SK-N-SH treated with all-trans-retinoic acid at 6 μM for 48 hours (cell line): ENCODE data around the gene PRRC2A.
"Not testable (repeated sequence)": the region's sequence is repeated elsewhere in the genome, so short reads cannot be mapped to it uniquely, and the experiment has no call there.

Source experiments
- ATAC-seq: fragments of 200-7000 bp; cut with Tn5 transposase; 3 replicates; pipeline ENCODE4 v1.9.1; 2020; ENCODE audit warnings: mild to moderate bottlenecking, moderate library complexity
- ARNTL ChIP-seq: fragments of 450-650 bp; formaldehyde crosslinking; IDR thresholded peaks from 2 replicates; pipeline ENCODE4 v1.5.0; 2020; ENCODE audit warnings: low read depth, mild to moderate bottlenecking, moderate library complexity, borderline replicate concordance
- BACH2 ChIP-seq: fragments of 250-450 bp; sonication (Bioruptor Pico); IDR thresholded peaks from 2 replicates; pipeline ENCODE4 v1.9.0; 2021; ENCODE audit warnings: mild to moderate bottlenecking, borderline replicate concordance
- CREB5 ChIP-seq: fragments of 250-450 bp; sonication (Bioruptor Pico); IDR thresholded peaks from 2 replicates; pipeline ENCODE4 v1.5.1; 2020; ENCODE audit warnings: low read depth, mild to moderate bottlenecking, moderate library complexity
- CSRNP3 ChIP-seq: fragments of 250-450 bp; sonication (Bioruptor Pico); IDR thresholded peaks from 2 replicates; pipeline ENCODE4 v1.5.1; 2021; ENCODE audit warnings: mild to moderate bottlenecking, moderate library complexity
- ESRRG ChIP-seq: fragments of 250-450 bp; sonication (Bioruptor Pico); IDR thresholded peaks from 2 replicates; pipeline ENCODE4 v1.6.1; 2021; ENCODE audit warnings: mild to moderate bottlenecking
- GLIS3 ChIP-seq: fragments of 250-450 bp; sonication (Bioruptor Pico); IDR thresholded peaks from 2 replicates; pipeline ENCODE4 v1.5.0; 2020; ENCODE audit warnings: mild to moderate bottlenecking, moderate library complexity
- ISL1 ChIP-seq: fragments of 250-450 bp; sonication (Bioruptor Pico); IDR thresholded peaks from 2 replicates; pipeline ENCODE4 v2.1.2; 2022; ENCODE audit warnings: mild to moderate bottlenecking, moderate library complexity
- OSR1 ChIP-seq: fragments of 250-450 bp; sonication (Bioruptor Pico); IDR thresholded peaks from 2 replicates; pipeline ENCODE4 v1.8.0; 2022; ENCODE audit warnings: moderate library complexity, mild to moderate bottlenecking, inconsistent platforms
- PATZ1 ChIP-seq: fragments of 250-450 bp; sonication (Bioruptor Pico); IDR thresholded peaks from 2 replicates; pipeline ENCODE4 v1.8.0; 2020; ENCODE audit warnings: mild to moderate bottlenecking, moderate library complexity, borderline replicate concordance
- POU6F1 ChIP-seq: fragments of 250-450 bp; sonication (Bioruptor Pico); IDR thresholded peaks from 2 replicates; pipeline ENCODE4 v1.8.0; 2021; ENCODE audit warnings: low read depth, mild to moderate bottlenecking, moderate library complexity, borderline replicate concordance
- PPARA ChIP-seq: fragments of 250-450 bp; sonication (Bioruptor Pico); IDR thresholded peaks from 2 replicates; pipeline ENCODE4 v1.5.0; 2020; ENCODE audit warnings: mild to moderate bottlenecking, borderline replicate concordance
- RARB ChIP-seq: fragments of 250-450 bp; sonication (Bioruptor Pico); IDR thresholded peaks from 2 replicates; pipeline ENCODE4 v1.8.0; 2021; ENCODE audit warnings: mild to moderate bottlenecking, moderate library complexity
- SNAI2 ChIP-seq: fragments of 250-450 bp; sonication (Bioruptor Pico); IDR thresholded peaks from 2 replicates; pipeline ENCODE4 v1.5.0; 2020; ENCODE audit warnings: mild to moderate bottlenecking, moderate library complexity
- TCF4 ChIP-seq: fragments of 250-450 bp; sonication (Bioruptor Pico); IDR thresholded peaks from 2 replicates; pipeline ENCODE4 v1.8.0; 2021; ENCODE audit warnings: mild to moderate bottlenecking, moderate library complexity, borderline replicate concordance
- TOX ChIP-seq: fragments of 250-450 bp; sonication (Bioruptor Pico); IDR thresholded peaks from 2 replicates; pipeline ENCODE4 v1.8.0; 2021; ENCODE audit warnings: mild to moderate bottlenecking, moderate library complexity, borderline replicate concordance
- TSHZ2 ChIP-seq: fragments of 250-450 bp; sonication (Bioruptor Pico); IDR thresholded peaks from 2 replicates; pipeline ENCODE4 v1.5.0; 2020; ENCODE audit warnings: mild to moderate bottlenecking, moderate library complexity
- ZC3H10 ChIP-seq: fragments of 250-450 bp; sonication (Bioruptor Pico); IDR thresholded peaks from 2 replicates; pipeline ENCODE4 v1.5.1; 2021; ENCODE audit warnings: mild to moderate bottlenecking, moderate library complexity
- ZFP3 ChIP-seq: fragments of 250-450 bp; sonication (Bioruptor Pico); IDR thresholded peaks from 2 replicates; pipeline ENCODE4 v1.5.0; 2020; ENCODE audit warnings: mild to moderate bottlenecking, moderate library complexity
- ZFP30 ChIP-seq: fragments of 450-650 bp; formaldehyde crosslinking; IDR thresholded peaks from 2 replicates; pipeline ENCODE4 v1.5.0; 2022; ENCODE audit warnings: mild to moderate bottlenecking, moderate library complexity
- ZNF565 ChIP-seq: fragments of 450-650 bp; formaldehyde crosslinking; conservative IDR thresholded peaks from 2 replicates; pipeline ENCODE4 v1.5.0; 2020; ENCODE audit warnings: low read depth, mild to moderate bottlenecking, moderate library complexity
- ZNF70 ChIP-seq: fragments of 450-650 bp; formaldehyde crosslinking; IDR thresholded peaks from 2 replicates; pipeline ENCODE4 v1.5.0; 2020; ENCODE audit warnings: mild to moderate bottlenecking, moderate library complexity

The PRRC2A gene

GRCh38 chr6:31587791-31588777 is 32.4 kb upstream of the PRRC2A start:
- ATAC-seq, result no peak
- no peak for TF ChIP-seq POU6F1 (CRISPR knock-in tag)
- TF ChIP-seq ESRRG, result no peak
- TF ChIP-seq ZFP30 (CRISPR knock-in tag), result no peak
- TF ChIP-seq OSR1 (CRISPR knock-in tag), result no peak
- no peak for TF ChIP-seq TSHZ2 (CRISPR knock-in tag)
- TF ChIP-seq RARB, result no peak
- TF ChIP-seq CREB5 (CRISPR knock-in tag), result no peak
- no peak for TF ChIP-seq ZNF70 (CRISPR knock-in tag)
- TF ChIP-seq ZFP3 (CRISPR knock-in tag), result no peak
- TF ChIP-seq TCF4 (CRISPR knock-in tag), result no peak
- no peak for TF ChIP-seq GLIS3 (CRISPR knock-in tag)

- TF ChIP-seq ZC3H10 (no peak), ZNF70 (CRISPR knock-in tag) (no peak), ARNTL (no peak), PATZ1 (no peak), BACH2 (no peak), ISL1 (CRISPR knock-in tag) (no peak), PPARA (CRISPR knock-in tag) (no peak), CREB5 (CRISPR knock-in tag) (no peak), TSHZ2 (CRISPR knock-in tag) (no peak), RARB (no peak), CSRNP3 (CRISPR knock-in tag) (no peak), ESRRG (no peak), SNAI2 (CRISPR knock-in tag) (no peak), OSR1 (CRISPR knock-in tag) (no peak), TOX (CRISPR knock-in tag) (no peak), POU6F1 (CRISPR knock-in tag) (no peak), ZNF565 (CRISPR knock-in tag) (no peak), ZFP30 (CRISPR knock-in tag) (no peak), ZFP3 (CRISPR knock-in tag) (no peak)
- ATAC-seq, result peak; percentile 27; the same call in 2 of the 3 replicates
Measured at GRCh38 chr6:31588871-31589650, 31.5 kb upstream of the PRRC2A start.

- ATAC-seq, result not testable (repeated sequence)
Measured at GRCh38 chr6:31590691-31591090, 29.8 kb upstream of the PRRC2A start.
